HEK293 (cell line): ENCODE data around the gene LDB2.

Experiments
- CTCF ChIP-seq: fragments of 450-650 bp; formaldehyde crosslinking; IDR thresholded peaks from 2 replicates; pipeline ENCODE4 v1.5.1; 2016; ENCODE audit warnings: missing biosample characterization, missing genetic modification characterization
- PRDM1 ChIP-seq: fragments of 450-650 bp; formaldehyde crosslinking; IDR thresholded peaks from 2 replicates; pipeline ENCODE4; 2016; ENCODE audit warnings: missing biosample characterization, missing genetic modification characterization
- YY1 ChIP-seq: fragments of 450-650 bp; formaldehyde crosslinking; IDR thresholded peaks from 2 replicates; pipeline ENCODE4 v1.5.1; 2018; ENCODE audit warnings: missing biosample characterization, missing genetic modification characterization
- ZBTB26 ChIP-seq: fragments of 450-650 bp; formaldehyde crosslinking; optimal IDR thresholded peaks from 2 replicates; pipeline ENCODE3; 2016; ENCODE audit warnings: missing biosample characterization, mild to moderate bottlenecking, missing genetic modification characterization
- ZNF19 ChIP-seq: fragments of 450-650 bp; formaldehyde crosslinking; IDR thresholded peaks from 2 replicates; pipeline ENCODE4; 2016; ENCODE audit warnings: missing biosample characterization, missing genetic modification characterization, low read depth
- ZNF274 ChIP-seq, 2 experiments: fragments of 200-500 bp in 1 of 2; fragments of 450-650 bp in 1 of 2; sonication (Bioruptor generic) in 1 of 2; formaldehyde crosslinking in 1 of 2; IDR thresholded peaks; 2 replicates each; pipeline versions ENCODE4 v1.5.1 to v1.6.1; 2014 to 2016; ENCODE audit warnings: borderline replicate concordance in 1 of 2, inconsistent platforms in 1 of 2, low read length in 1 of 2, missing biosample characterization in 1 of 2, missing genetic modification characterization in 1 of 2
- ZNF354C ChIP-seq: fragments of 450-650 bp; formaldehyde crosslinking; IDR thresholded peaks from 2 replicates; pipeline ENCODE4 v1.5.1; 2016; ENCODE audit warnings: missing biosample characterization, missing genetic modification characterization, low read depth, borderline replicate concordance
- ZNF416 ChIP-seq: fragments of 450-650 bp; formaldehyde crosslinking; IDR thresholded peaks from 2 replicates; pipeline ENCODE4 v1.5.1; 2016; ENCODE audit warnings: missing biosample characterization, missing genetic modification characterization
- ZNF510 ChIP-seq: fragments of 450-650 bp; formaldehyde crosslinking; IDR thresholded peaks from 2 replicates; pipeline ENCODE4 v1.5.1; 2018; ENCODE audit warnings: mild to moderate bottlenecking, missing genetic modification characterization, missing biosample characterization; ENCODE audit not compliant: insufficient replicate concordance
- ZNF530 ChIP-seq: fragments of 450-650 bp; formaldehyde crosslinking; IDR thresholded peaks from 2 replicates; pipeline ENCODE4 v1.5.1; 2016; ENCODE audit warnings: low read depth, missing biosample characterization, missing genetic modification characterization
- ZSCAN23 ChIP-seq: fragments of 450-650 bp; formaldehyde crosslinking; IDR thresholded peaks from 2 replicates; pipeline ENCODE4 v1.5.1; 2016; ENCODE audit warnings: missing biosample characterization, missing genetic modification characterization
- TF ChIP-seq, protein P1 (sequence below): fragments of 450-650 bp; formaldehyde crosslinking; IDR thresholded peaks from 2 replicates; pipeline ENCODE4 v1.5.1; 2017; ENCODE audit warnings: missing biosample characterization, missing genetic modification characterization
- TF ChIP-seq, protein P2 (sequence below): fragments of 450-650 bp; formaldehyde crosslinking; IDR thresholded peaks from 2 replicates; pipeline ENCODE4 v1.5.1; 2017; ENCODE audit warnings: missing biosample characterization, missing genetic modification characterization

DNA sequence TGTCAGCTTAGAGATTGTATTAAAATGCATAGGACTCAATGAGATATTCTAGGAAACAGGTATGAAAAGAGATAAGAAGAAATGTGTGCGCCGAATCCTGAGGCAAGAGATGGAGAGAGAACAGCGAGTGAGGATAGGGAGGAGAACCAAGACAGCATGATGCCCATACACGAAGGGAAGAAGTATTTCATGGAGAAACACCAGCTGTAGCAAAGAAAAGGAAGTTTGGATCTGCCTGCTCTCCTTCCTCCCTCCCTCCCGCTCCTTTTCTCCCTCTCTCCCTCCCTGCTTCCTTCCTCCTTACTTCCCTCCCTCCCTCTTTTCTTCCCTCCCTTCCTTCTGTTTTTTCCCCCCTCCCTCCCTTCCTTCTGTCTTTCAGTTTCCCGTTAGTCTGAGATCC, 353.6 kb downstream of the LDB2 start:
- TF ChIP-seq CTCF (no peak), ZNF274 (IDR thresholded peaks at IDR 0.05; ENCODE audit: low read length) (no peak), ZNF274 (tag by site-specific recombination; IDR thresholded peaks at IDR 0.05; ENCODE audit: borderline replicate concordance) (no peak), YY1 (tag by site-specific recombination) (no peak), ZNF19 (tag by site-specific recombination) (no peak), PRDM1 (tag by site-specific recombination) (no peak), ZBTB26 (no peak), ZSCAN23 (tag by site-specific recombination) (no peak), ZNF510 (no peak), ZNF354C (tag by site-specific recombination) (no peak), ZNF530 (tag by site-specific recombination) (no peak), ZNF416 (tag by site-specific recombination) (no peak)
- TF ChIP-seq, protein P1, sequence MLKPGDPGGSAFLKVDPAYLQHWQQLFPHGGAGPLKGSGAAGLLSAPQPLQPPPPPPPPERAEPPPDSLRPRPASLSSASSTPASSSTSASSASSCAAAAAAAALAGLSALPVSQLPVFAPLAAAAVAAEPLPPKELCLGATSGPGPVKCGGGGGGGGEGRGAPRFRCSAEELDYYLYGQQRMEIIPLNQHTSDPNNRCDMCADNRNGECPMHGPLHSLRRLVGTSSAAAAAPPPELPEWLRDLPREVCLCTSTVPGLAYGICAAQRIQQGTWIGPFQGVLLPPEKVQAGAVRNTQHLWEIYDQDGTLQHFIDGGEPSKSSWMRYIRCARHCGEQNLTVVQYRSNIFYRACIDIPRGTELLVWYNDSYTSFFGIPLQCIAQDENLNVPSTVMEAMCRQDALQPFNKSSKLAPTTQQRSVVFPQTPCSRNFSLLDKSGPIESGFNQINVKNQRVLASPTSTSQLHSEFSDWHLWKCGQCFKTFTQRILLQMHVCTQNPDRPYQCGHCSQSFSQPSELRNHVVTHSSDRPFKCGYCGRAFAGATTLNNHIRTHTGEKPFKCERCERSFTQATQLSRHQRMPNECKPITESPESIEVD, result no peak
- TF ChIP-seq, protein P2, sequence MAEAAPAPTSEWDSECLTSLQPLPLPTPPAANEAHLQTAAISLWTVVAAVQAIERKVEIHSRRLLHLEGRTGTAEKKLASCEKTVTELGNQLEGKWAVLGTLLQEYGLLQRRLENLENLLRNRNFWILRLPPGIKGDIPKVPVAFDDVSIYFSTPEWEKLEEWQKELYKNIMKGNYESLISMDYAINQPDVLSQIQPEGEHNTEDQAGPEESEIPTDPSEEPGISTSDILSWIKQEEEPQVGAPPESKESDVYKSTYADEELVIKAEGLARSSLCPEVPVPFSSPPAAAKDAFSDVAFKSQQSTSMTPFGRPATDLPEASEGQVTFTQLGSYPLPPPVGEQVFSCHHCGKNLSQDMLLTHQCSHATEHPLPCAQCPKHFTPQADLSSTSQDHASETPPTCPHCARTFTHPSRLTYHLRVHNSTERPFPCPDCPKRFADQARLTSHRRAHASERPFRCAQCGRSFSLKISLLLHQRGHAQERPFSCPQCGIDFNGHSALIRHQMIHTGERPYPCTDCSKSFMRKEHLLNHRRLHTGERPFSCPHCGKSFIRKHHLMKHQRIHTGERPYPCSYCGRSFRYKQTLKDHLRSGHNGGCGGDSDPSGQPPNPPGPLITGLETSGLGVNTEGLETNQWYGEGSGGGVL (tag by site-specific recombination), result no peak
